ENCODE data around the gene IFRD2.
A peak's percentile ranks its signal among the peaks of the same experiment; 100 is the strongest.
"Not testable (repeated sequence)": the region's sequence is repeated elsewhere in the genome, so short reads cannot be mapped to it uniquely, and the experiment has no call there.

Gene IFRD2

DNA sequence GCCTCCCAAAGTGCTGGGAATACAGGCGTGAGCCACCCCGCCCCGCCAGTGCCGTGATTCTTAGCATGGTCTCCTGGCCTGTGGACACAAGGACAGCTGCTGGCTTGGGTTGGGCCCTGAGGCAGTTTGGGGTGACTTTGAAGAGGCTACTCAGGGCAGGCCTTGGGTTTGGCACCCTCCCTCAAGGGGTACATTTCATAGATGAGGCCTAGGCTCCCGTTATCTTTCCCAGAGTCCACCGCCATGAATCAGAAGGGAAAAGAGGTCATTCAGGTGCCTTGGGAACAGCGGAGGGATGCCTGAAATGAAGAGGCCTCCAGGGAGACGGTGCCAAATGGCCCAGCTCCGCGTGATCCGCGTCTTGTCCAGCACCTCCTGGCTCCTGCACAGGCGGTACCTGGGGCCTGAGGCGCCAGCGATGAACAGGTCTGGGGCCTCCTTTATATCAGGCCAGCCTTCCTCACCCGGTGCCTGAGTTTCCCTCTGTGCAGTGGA, 46.9 kb downstream of the IFRD2 start:
- intact Hi-C loops (cut with DNase I) = no loop called here
- no peak for DNase-seq

DNA sequence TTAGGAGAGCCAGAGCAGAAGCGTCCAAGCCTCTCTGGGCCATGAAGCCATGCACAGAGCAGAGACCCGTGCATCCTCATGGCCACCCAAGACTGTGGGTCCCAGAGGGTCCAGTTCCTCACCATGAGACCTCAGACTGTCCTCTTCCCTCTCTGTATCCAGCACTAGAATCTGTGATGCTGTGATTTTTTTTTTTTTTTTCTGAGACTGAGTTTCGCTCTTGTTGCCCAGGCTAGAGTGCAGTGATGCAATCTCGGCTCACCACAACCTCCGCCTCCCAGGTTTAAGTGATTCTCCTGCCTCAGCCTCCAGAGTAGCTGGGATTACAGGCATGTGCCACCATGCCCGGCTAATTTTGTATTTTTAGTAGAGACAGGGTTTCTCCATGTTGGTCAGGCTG, 47.4 kb downstream of the IFRD2 start:
- intact Hi-C loops (cut with DNase I); DNase-seq: not testable (repeated sequence)

DNA sequence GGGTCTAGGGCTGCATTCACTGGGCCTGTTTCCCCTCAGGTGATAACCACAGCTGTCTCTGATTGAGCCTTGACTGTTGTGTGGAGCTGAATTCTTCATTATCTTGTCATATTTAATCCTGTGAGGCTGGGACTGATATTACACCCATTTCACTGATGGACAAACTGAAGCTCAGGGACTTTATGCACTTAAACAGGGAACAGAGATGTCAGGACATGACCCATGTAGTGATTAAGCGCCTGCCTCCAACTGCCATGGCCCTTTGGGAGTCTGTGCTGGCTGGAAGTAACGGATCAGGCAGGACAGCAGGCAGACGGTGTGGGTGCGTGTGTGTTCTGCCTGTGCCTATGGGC, 48.7 kb downstream of the IFRD2 start:
- intact Hi-C loops (cut with DNase I) = no loop called here
- DNase-seq = no peak

DNA sequence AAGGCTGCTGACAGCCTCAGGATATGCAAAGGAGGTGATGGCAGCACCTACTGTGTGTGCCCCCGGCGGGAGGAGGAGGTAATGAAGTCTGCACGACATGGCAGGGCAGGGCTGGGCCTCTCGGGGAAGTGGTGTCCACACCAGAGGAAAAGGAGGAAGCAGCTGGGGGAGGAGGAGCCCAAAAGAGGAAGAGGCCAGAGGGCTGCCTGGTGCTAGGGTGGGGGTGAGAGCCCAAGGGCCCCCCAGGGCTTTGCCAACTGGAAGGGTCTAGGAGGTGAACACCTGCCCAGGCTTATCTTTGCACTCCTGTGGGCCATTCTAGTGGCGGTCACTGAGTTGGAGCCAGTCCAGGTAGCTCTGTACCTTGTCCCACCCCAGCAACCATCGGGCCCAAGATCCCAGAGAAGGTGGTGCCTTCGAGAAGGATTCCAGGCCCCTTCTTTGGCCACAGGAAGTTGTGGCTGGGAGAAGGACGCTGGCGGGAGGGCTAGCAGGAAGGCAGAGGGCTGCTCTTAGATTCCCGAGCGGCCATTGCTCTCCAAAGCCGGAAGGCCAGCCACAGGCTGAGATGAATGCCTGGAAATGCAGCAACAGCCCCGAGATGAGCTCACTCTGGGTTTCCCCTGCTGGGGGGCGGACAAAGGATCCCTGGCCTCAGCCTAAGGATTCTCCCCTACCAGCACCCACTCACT, 49.2 kb downstream of the IFRD2 start:
- intact Hi-C loops (cut with DNase I) = no loop called here
- peak in 23 of 42 donors; percentile 37 to 75 (median 58) for DNase-seq

DNA sequence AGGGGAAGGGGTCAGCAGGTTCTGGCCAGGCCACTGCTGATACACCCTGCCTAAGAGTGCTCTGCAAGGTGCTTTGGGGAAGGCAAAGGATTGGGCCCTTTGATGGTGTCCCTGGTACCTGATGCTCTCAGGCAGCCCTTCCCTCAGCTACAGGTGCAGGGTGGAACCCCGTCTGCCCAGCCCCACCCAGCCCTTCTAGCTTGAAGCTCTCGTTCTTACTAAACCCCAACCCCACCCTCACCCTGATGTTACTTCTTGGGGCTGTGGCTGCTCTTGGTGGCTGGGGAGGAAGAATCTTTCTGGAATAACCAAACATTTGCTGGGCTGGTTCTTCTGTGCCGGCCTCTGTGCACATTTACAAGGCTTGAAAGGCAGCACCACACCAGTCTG, 49.9 kb downstream of the IFRD2 start:
- no peak for DNase-seq
- intact Hi-C loops (cut with DNase I) = no loop called here

DNA sequence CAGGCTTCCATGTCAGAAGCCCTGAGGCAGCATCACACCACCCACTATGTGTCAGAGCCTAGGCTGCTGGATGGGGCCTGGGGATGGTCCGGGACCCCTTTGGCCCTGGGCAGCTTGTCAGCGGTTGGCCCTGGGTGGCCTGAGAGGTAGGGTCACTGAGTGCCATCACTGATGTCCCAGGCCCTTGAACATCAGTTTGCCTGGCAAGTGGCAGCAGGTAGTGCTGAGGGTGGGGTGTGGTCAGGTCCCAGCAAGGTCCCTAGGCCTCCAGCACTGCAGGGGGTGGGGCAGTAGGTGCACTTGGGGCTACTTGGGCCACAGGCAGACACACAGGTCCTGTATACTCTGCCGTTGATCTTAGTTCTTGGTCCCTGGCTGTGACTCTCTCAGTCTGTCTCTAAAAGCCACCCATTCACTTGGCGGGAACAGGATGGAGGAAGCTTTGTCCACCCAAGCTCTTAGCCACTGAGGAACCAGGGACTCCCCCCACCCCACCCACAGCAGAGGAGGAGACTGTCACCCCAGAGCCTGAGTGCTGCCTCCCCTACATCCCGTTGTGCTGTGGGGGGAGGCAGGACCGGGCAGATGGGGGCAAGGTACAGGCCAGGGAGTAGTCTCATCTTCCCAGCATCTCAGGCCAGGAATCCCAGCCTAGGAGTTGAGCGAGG, 50.4 kb downstream of the IFRD2 start:
- DNase-seq = no peak
- intact Hi-C loops (cut with DNase I) = no loop called here

DNA sequence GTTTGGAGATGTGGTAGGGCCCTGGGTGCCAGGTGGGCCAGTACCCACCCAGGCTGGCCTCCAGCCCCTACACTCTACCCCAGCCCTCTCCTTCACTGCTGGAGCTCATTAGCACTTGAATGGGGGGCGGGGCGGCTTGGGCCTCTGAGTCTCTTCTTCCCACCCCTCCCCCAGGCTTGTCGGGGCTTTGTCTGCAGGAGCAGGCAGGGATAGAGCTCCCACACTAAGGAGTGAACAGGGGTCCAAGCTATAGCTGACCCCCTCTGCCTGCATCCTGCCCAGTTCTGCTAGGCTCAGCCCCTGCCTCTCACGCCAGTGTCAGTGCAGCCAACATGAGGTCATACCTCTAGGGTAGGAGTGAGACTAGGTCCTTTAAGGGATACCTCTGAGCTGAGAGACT, 51.1 kb downstream of the IFRD2 start:
- intact Hi-C loops (cut with DNase I) = no loop called here
- DNase-seq = no peak

DNA sequence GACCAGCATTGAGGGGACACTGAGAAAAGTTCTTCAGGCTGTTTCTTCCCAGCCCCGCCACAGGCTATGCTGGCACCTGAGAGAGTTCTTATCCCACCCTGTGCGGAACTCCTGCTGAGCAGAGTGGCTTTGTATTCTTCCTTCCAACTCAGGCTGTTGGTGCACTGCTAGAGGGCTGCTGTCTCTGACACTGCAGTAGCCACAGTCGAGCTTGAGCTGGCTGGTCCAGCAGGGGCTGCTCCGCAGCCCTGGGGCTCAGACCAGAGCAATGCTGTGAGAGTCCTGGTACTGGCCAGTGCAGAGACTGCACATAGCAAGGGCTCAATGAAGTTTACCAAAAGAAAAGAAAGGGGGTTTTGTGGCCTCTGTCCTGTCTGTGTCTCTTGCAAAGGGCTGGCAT, 52.6 kb downstream of the IFRD2 start:
- no peak for DNase-seq
- intact Hi-C loops (cut with DNase I) = no loop called here

DNA sequence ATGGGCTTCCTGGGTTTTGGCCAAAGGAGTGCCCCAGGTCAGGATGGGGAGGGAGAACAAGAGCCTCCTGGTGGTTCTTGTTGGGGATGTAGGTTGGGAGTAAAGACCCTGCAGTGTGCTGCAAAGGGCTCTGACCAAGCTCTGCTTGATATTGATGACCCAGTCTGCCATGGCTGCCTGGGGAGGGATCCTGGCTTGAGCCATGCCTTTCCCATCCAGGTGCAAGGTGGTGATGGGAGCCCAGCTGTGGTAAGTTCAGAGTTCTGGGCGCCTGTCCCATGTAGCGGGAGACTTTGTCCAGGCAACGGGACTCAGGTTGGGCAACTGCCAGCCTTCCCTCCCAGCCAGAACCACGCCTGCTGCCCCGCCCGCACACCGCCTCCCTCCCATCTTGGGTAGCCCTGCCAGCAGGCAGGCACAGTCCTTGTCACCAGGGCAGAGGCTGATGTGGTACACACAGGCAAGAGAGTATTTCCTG, 53.6 kb downstream of the IFRD2 start:
- peak in 41 of 42 donors; percentile 52 to 87 (median 70) for DNase-seq
- intact Hi-C loops (cut with DNase I) = no loop called here

DNA sequence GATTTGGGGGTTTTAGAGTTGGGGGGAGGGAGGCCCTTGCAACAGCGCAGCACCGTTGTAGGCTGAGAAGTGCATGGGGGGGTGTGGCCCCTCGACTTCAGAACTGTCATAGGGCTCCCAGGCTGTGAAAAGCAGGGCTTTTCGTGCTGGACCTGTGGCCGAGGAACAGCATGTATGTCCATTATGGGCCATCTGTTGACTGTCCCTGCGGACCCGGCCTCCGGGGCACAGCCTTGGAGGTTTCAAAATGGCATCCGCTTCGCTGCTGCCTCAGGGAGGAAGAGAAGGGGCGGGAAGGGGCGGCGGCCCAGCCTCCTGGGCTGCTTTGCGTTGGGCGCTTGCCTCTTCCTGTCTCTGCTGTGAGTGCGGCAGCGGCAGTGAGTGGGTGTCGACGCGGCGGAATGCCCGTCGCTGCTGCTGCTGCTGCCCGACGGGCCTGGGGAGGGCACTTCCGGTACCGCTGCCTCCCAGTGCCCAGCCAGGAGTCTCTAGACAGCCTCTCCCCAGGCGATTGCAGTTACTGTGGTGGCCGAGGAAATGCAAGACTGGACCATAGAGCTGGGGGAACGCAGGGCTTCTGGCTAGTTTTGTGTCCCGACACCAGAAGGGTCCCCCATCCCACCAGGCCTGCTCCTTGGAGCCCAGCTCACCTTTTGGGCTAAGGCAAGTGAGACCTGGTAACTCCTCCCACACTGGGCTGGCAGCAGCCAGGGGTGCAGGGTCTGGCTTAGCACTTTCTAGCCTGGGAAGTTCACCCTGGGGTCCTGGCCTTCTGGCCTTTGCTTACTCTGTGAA, 54.3 kb downstream of the IFRD2 start:
- intact Hi-C loops (cut with DNase I) = no loop called here

More for the DNA sequence above, 54.3 kb downstream of the IFRD2 start:
- peak in 41 of 42 donors; percentile 55 to 90 (median 77) for DNase-seq
